ENCODE measurements around the gene DENND10.
"Not testable (repeated sequence)": the region's sequence is repeated elsewhere in the genome, so short reads cannot be mapped to it uniquely, and the experiment has no call there.

DENND10 gene

DNA sequence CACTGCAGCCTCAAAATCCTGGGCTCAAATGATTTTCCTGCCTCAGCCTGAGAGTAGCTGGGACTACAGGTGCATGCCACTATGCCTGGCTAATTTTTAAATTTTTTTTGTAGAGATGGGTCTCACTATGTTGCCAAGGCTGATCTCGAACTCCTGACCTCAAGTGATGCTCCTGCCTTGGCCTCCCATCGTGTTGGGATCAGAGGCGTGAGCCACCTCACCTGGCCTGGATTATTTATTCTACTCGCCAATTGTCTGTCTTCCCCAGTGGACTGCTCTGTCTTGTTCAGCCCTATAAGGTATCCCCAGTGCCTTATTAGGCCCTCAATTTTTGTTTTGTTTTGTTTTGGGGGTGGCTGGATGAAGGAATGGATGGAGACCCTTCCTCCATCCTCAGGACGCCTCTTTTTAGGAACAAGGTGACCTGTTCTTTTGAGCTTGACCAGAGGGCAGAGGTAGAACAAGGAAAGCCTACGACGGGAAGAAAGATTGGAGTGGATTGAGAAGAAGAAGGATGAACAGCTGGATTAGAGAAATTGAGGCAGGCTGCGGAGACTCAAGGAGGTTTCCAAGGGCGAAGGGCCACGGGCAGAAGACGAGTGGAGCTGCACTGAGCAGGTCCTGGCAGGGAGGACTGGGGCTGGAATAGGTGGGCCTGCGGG, 541 bp upstream of the DENND10 start:
- Histone ChIP-seq H3K79me2 (ENCODE audit: low read length) (peaks cover 3% of the 10 kb centered on the region; the same call in 1 of the 2 replicates), H3K27ac (ENCODE audit: low read length) (no peak overlapping the region), H2AFZ (ENCODE audit: low read depth, low read length) (peak overlapping the region; percentile 79; the same call in 1 of the 2 replicates), H3K9ac (ENCODE audit: low read length) (no peak overlapping the region), H3K27me3 (ENCODE audit: low read depth, low read length) (no peaks in the 10 kb centered on the region), H4K20me1 (ENCODE audit: insufficient read depth, low read length) (no peaks in the 10 kb centered on the region), H3K4me1 (ENCODE audit: low read length) (peaks cover 8% of the 10 kb centered on the region), H3K36me3 (replicated peaks; ENCODE audit: low read depth, low read length) (no peaks in the 10 kb centered on the region), H3K4me3 (ENCODE audit: low read length) (peak overlapping the region; percentile 22; the same call in 1 of the 2 replicates), H3K9me3 (ENCODE audit: insufficient read depth, low read length) (no peaks in the 10 kb centered on the region), H3K4me2 (ENCODE audit: low read length) (peak overlapping the region; percentile 20)
- TF ChIP-seq, protein P1, sequence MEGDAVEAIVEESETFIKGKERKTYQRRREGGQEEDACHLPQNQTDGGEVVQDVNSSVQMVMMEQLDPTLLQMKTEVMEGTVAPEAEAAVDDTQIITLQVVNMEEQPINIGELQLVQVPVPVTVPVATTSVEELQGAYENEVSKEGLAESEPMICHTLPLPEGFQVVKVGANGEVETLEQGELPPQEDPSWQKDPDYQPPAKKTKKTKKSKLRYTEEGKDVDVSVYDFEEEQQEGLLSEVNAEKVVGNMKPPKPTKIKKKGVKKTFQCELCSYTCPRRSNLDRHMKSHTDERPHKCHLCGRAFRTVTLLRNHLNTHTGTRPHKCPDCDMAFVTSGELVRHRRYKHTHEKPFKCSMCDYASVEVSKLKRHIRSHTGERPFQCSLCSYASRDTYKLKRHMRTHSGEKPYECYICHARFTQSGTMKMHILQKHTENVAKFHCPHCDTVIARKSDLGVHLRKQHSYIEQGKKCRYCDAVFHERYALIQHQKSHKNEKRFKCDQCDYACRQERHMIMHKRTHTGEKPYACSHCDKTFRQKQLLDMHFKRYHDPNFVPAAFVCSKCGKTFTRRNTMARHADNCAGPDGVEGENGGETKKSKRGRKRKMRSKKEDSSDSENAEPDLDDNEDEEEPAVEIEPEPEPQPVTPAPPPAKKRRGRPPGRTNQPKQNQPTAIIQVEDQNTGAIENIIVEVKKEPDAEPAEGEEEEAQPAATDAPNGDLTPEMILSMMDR (IDR thresholded peaks at IDR 0.05; ENCODE audit: low read depth, low read length) = no peak
- TF ChIP-seq EZH2phosphoT487 (IDR thresholded peaks at IDR 0.05; ENCODE audit: low read depth) = no peak

DNA sequence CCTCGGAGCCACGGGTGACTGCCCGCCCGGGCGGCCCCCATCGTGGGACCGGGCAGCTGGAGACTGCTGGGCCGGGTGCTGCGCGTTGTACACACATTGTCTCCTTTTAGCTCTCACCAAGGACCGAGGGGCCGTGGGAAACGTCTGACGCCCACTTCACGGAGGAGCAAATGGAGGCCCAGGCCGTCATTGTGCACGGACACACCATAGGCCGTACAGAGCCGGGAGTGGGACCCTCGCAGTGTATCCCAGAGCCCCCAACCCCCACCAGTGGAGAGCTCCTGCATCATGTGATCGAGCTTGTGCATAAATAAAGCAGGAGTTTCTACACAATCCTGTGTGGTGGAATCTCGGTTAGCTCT, 722 bp downstream of the DENND10 start:
- TF ChIP-seq EZH2phosphoT487 (IDR thresholded peaks at IDR 0.05; ENCODE audit: low read depth) = no peak
- TF ChIP-seq, protein P1 (IDR thresholded peaks at IDR 0.05; ENCODE audit: low read depth, low read length) = no peak
- peaks cover 8% of the 10 kb centered on the region for H3K4me1 ChIP-seq (ENCODE audit: low read length)
- peak overlapping the region; percentile 95 for H3K4me3 ChIP-seq (ENCODE audit: low read length)
- H4K20me1 ChIP-seq (ENCODE audit: insufficient read depth, low read length) = no peaks in the 10 kb centered on the region
- no peak overlapping the region for H3K27ac ChIP-seq (ENCODE audit: low read length)
- H2AFZ ChIP-seq (ENCODE audit: low read depth, low read length) = no peak overlapping the region
- peaks cover 3% of the 10 kb centered on the region; the same call in 1 of the 2 replicates for H3K79me2 ChIP-seq (ENCODE audit: low read length)
- H3K4me2 ChIP-seq (ENCODE audit: low read length) = peak overlapping the region; percentile 89
- H3K27me3 ChIP-seq (ENCODE audit: low read depth, low read length) = no peaks in the 10 kb centered on the region
- H3K9ac ChIP-seq (ENCODE audit: low read length) = peak overlapping the region; percentile 75
- H3K36me3 ChIP-seq (replicated peaks; ENCODE audit: low read depth, low read length) = no peaks in the 10 kb centered on the region
- H3K9me3 ChIP-seq (ENCODE audit: insufficient read depth, low read length) = no peaks in the 10 kb centered on the region

DNA sequence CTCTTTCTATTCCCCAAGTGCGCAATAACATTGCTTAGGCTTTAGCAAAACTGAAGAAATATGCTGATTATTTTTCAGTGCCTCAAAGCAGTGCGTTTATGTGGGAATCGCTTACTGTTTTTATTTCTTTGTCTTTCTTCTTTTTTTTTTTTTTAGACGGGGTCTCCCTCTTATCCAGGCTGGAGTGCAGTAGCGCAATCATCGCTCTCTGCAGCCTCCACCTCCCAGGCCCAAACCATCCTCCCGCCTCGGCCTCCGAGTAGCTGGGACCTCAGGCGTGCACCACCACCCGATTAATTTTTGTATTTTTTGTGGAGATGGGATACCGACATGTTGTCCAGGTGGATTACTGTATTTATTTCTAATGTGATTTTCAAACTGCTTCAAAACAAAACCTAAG, 1.2 kb downstream of the DENND10 start:
- no peak overlapping the region for H3K27ac ChIP-seq (ENCODE audit: low read length)
- TF ChIP-seq EZH2phosphoT487 (IDR thresholded peaks at IDR 0.05; ENCODE audit: low read depth) = no peak
- TF ChIP-seq, protein P1 (IDR thresholded peaks at IDR 0.05; ENCODE audit: low read depth, low read length) = no peak
- peak overlapping the region; percentile 75 for H3K9ac ChIP-seq (ENCODE audit: low read length)
- peak overlapping the region; percentile 89 for H3K4me2 ChIP-seq (ENCODE audit: low read length)
- H3K4me1 ChIP-seq (ENCODE audit: low read length) = peaks cover 8% of the 10 kb centered on the region
- peak overlapping the region; percentile 95 for H3K4me3 ChIP-seq (ENCODE audit: low read length)
- no peaks in the 10 kb centered on the region for H3K36me3 ChIP-seq (replicated peaks; ENCODE audit: low read depth, low read length)
- no peak overlapping the region for H2AFZ ChIP-seq (ENCODE audit: low read depth, low read length)
- H3K27me3 ChIP-seq (ENCODE audit: low read depth, low read length) = no peaks in the 10 kb centered on the region
- H4K20me1 ChIP-seq (ENCODE audit: insufficient read depth, low read length) = no peaks in the 10 kb centered on the region
- H3K9me3 ChIP-seq (ENCODE audit: insufficient read depth, low read length) = no peaks in the 10 kb centered on the region
- peaks cover 3% of the 10 kb centered on the region; the same call in 1 of the 2 replicates for H3K79me2 ChIP-seq (ENCODE audit: low read length)

DNA sequence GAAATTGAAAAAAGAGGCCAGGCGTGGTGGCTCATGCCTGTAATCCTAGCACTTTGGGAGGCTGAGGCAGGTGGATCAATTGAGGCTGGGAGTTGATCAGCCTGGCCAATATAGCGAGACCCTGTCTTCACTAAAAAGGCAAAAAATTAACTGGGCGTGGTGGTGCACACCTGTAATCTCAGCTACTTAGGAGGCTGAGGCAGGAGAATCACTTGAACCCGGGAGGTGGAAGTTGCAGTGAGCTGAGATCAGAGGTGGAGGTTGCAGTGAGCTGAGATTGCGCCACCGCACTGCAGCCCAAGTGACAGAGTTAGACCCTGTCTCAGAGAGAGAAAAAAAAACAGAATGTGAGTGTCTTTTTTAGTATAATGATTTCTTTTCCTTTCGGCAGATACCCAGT, 2.0 kb downstream of the DENND10 start:
- H3K4me1 ChIP-seq (ENCODE audit: low read length); H3K9ac ChIP-seq (ENCODE audit: low read length); H3K36me3 ChIP-seq (replicated peaks; ENCODE audit: low read depth, low read length); H3K4me2 ChIP-seq (ENCODE audit: low read length); H3K27me3 ChIP-seq (ENCODE audit: low read depth, low read length); H3K27ac ChIP-seq (ENCODE audit: low read length); H3K9me3 ChIP-seq (ENCODE audit: insufficient read depth, low read length); H4K20me1 ChIP-seq (ENCODE audit: insufficient read depth, low read length); H3K79me2 ChIP-seq (ENCODE audit: low read length); H3K4me3 ChIP-seq (ENCODE audit: low read length); H2AFZ ChIP-seq (ENCODE audit: low read depth, low read length): not testable (repeated sequence)

DNA sequence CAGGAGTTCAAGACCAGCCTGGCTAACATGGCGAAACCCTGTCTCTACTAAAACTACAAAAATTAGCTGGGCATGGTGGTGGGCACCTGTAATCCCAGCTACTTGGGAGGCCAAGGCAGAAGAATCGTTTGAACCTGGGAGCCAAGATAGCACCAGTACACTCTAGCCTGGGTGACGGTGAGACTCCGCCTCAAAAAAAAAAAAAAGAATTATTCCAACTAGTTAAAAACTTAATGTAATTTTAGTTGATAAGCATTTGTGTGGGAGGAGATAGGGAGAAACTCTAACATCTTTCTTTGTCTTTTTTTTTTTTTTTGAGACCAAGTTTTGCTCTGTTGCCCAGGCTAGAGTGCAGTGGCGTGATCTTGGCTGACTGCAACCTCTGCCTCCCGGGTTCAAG, 3.2 kb downstream of the DENND10 start:
- not testable (repeated sequence) for H3K79me2 ChIP-seq (ENCODE audit: low read length); H3K36me3 ChIP-seq (replicated peaks; ENCODE audit: low read depth, low read length); H3K4me2 ChIP-seq (ENCODE audit: low read length)

DNA sequence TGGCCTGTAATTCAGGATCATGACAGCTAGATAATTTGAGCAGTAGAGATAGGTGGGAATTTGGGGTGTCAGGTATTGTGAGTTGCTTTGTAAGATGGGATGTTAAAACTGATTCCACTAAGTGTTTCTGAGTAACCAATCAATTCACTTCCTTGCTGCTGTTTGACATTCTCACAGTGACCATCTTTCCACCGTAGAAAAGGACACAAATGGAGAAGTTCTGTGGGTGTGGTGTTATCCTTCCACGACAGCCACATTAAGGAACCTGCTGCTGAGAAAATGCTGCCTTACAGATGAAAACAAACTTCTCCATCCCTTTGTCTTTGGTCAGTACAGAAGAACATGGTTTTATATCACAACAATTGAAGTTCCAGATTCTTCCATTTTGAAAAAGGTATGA, 3.9 kb downstream of the DENND10 start:
- H3K4me3 ChIP-seq (ENCODE audit: low read length); H2AFZ ChIP-seq (ENCODE audit: low read depth, low read length); H3K4me1 ChIP-seq (ENCODE audit: low read length); H3K79me2 ChIP-seq (ENCODE audit: low read length); H4K20me1 ChIP-seq (ENCODE audit: insufficient read depth, low read length); H3K27ac ChIP-seq (ENCODE audit: low read length); H3K36me3 ChIP-seq (replicated peaks; ENCODE audit: low read depth, low read length); H3K27me3 ChIP-seq (ENCODE audit: low read depth, low read length); H3K4me2 ChIP-seq (ENCODE audit: low read length); H3K9ac ChIP-seq (ENCODE audit: low read length); H3K9me3 ChIP-seq (ENCODE audit: insufficient read depth, low read length): not testable (repeated sequence)

More for the DNA sequence above, 3.2 kb downstream of the DENND10 start:
- H2AFZ ChIP-seq (ENCODE audit: low read depth, low read length); H3K4me3 ChIP-seq (ENCODE audit: low read length); H3K9ac ChIP-seq (ENCODE audit: low read length); H3K27ac ChIP-seq (ENCODE audit: low read length); H4K20me1 ChIP-seq (ENCODE audit: insufficient read depth, low read length); H3K27me3 ChIP-seq (ENCODE audit: low read depth, low read length); H3K9me3 ChIP-seq (ENCODE audit: insufficient read depth, low read length); H3K4me1 ChIP-seq (ENCODE audit: low read length): not testable (repeated sequence)
